ENCODE results near the gene ZNF800. TPM values are rescaled to one million over a fixed set of nuclear protein-coding genes. Genes with fewer than 3 reads are reported as not detected.

ZNF800 gene
- total and polyA plus RNA-seq, 2 donors from 2014 or later: 4.5 to 36.8 TPM

GRCh38 chr7:127379642-127380041 lies 12.9 kb downstream of the ZNF800 start:
- no peaks in the 10 kb centered on the region for H3K4me1 ChIP-seq (ENCODE audit: control insufficient read depth in 2 of 3, insufficient read depth in 2 of 3, low read depth in 1 of 3, low read length in 3 of 3)
- H3K27me3 ChIP-seq (ENCODE audit: control insufficient read depth, insufficient read depth, low read length): no peaks in the 10 kb centered on the region
- DNase-seq (no peak), FAIRE-seq (no peak)
- no peak overlapping the region for H3K9ac ChIP-seq (ENCODE audit: low read length in 3 of 3)
- no peak for TF ChIP-seq CTCF (IDR thresholded peaks at IDR 0.05; ENCODE audit: borderline replicate concordance, extremely low read depth, insufficient read depth)
- H3K36me3 ChIP-seq (ENCODE audit: control insufficient read depth in 2 of 3, insufficient read depth in 3 of 3, low read length in 3 of 3): peaks cover 0 to 7% (median 2%) of the 10 kb centered on the region in 3 donors
- intact Hi-C loops (cut with DNase I): no loop called here
- no peak overlapping the region for H3K27ac ChIP-seq (ENCODE audit: low read depth in 2 of 2, low read length in 2 of 2)
- no peaks in the 10 kb centered on the region for H3K9me3 ChIP-seq (ENCODE audit: control insufficient read depth in 2 of 3, insufficient read depth in 1 of 3, low read length in 3 of 3)
- no peak overlapping the region for H3K4me3 ChIP-seq (ENCODE audit: low read length in 3 of 3)

- H3K4me1 ChIP-seq (ENCODE audit: control insufficient read depth in 2 of 3, insufficient read depth in 2 of 3, low read depth in 1 of 3, low read length in 3 of 3): no peaks in the 10 kb centered on the region
- TF ChIP-seq CTCF (IDR thresholded peaks at IDR 0.05; ENCODE audit: borderline replicate concordance, extremely low read depth, insufficient read depth): no peak
- DNase-seq: no peak
- no peak overlapping the region for H3K27ac ChIP-seq (ENCODE audit: low read depth in 2 of 2, low read length in 2 of 2)
- no peaks in the 10 kb centered on the region for H3K9me3 ChIP-seq (ENCODE audit: control insufficient read depth in 2 of 3, insufficient read depth in 1 of 3, low read length in 3 of 3)
- no peak for FAIRE-seq
- H3K36me3 ChIP-seq (ENCODE audit: control insufficient read depth in 2 of 3, insufficient read depth in 3 of 3, low read length in 3 of 3): peaks cover 0 to 10% (median 9%) of the 10 kb centered on the region in 3 donors
- H3K27me3 ChIP-seq (ENCODE audit: control insufficient read depth, insufficient read depth, low read length): no peaks in the 10 kb centered on the region
- no peak overlapping the region for H3K9ac ChIP-seq (ENCODE audit: low read length in 3 of 3)
- H3K4me3 ChIP-seq (ENCODE audit: low read length in 3 of 3): no peak overlapping the region
- intact Hi-C loops (cut with DNase I): no loop called here
These were observed 14.0 kb downstream of the ZNF800 start for GRCh38 chr7:127378537-127378936.

GRCh38 chr7:127377425-127377824 lies 15.1 kb downstream of the ZNF800 start:
- no peaks in the 10 kb centered on the region for H3K9me3 ChIP-seq (ENCODE audit: control insufficient read depth in 2 of 3, insufficient read depth in 1 of 3, low read length in 3 of 3)

More at GRCh38 chr7:127377425-127377824, 15.1 kb downstream of the ZNF800 start:
- Histone ChIP-seq H3K4me3 (ENCODE audit: low read length in 3 of 3) (no peak overlapping the region), H3K4me1 (ENCODE audit: control insufficient read depth in 2 of 3, insufficient read depth in 2 of 3, low read depth in 1 of 3, low read length in 3 of 3) (no peaks in the 10 kb centered on the region), H3K27ac (ENCODE audit: low read depth in 2 of 2, low read length in 2 of 2) (no peak overlapping the region), H3K36me3 (ENCODE audit: control insufficient read depth in 2 of 3, insufficient read depth in 3 of 3, low read length in 3 of 3) (peaks cover 0 to 15% (median 10%) of the 10 kb centered on the region in 3 donors), H3K27me3 (ENCODE audit: control insufficient read depth, insufficient read depth, low read length) (no peaks in the 10 kb centered on the region), H3K9ac (ENCODE audit: low read length in 3 of 3) (no peak overlapping the region)
- DNase-seq: no peak
- no peak for FAIRE-seq
- intact Hi-C loops (cut with DNase I): no loop called here
- TF ChIP-seq CTCF (IDR thresholded peaks at IDR 0.05; ENCODE audit: borderline replicate concordance, extremely low read depth, insufficient read depth): no peak
